Keratinocyte (primary cell): ENCODE data around the gene MYB. TPM values are rescaled to one million over a fixed set of nuclear protein-coding genes. Genes with fewer than 3 reads are reported as not detected.

Source experiments
- DNase-seq: peaks from one replicate; pipeline ENCODE4 v3.0.0-alpha.2; 2011; ENCODE audit warnings: low read depth, missing footprints, low spot score
- FAIRE-seq: peaks from 2 replicates; lab custom pipeline; 2011; peaks lifted over from hg19 to GRCh38; lab: Jason Lieb, UNC
- H2AFZ ChIP-seq: 2 replicates; pipeline ENCODE4 v1.6.0; 2012; ENCODE audit warnings: low read length, control low read depth, inconsistent platforms; ENCODE audit not compliant: control insufficient read depth
- H3K27ac ChIP-seq: 2 replicates; pipeline ENCODE4 v1.5.1; 2011; ENCODE audit warnings: low read length; ENCODE audit not compliant: control insufficient read depth, insufficient read depth
- H3K27me3 ChIP-seq: 3 replicates; pipeline ENCODE4 v1.6.0; 2011; ENCODE audit warnings: low read length; ENCODE audit not compliant: control insufficient read depth, insufficient read depth; ENCODE audit errors: extremely low read depth
- H3K36me3 ChIP-seq, 2 experiments: 2 replicates in 1 of 2; 3 replicates in 1 of 2; pipeline ENCODE4 v1.5.1; 2011; ENCODE audit warnings: low read length in 2 of 2, mild to moderate bottlenecking in 1 of 2; ENCODE audit not compliant: control insufficient read depth in 2 of 2, insufficient read depth in 2 of 2; ENCODE audit errors: extremely low read depth in 1 of 2
- H3K4me1 ChIP-seq: 3 replicates; pipeline ENCODE4 v1.5.1; 2011; ENCODE audit warnings: low read length; ENCODE audit not compliant: control insufficient read depth, insufficient read depth; ENCODE audit errors: extremely low read depth
- H3K4me2 ChIP-seq: 3 replicates; pipeline ENCODE4 v1.6.0; 2011; ENCODE audit warnings: low read depth, low read length; ENCODE audit not compliant: control insufficient read depth, insufficient read depth; ENCODE audit errors: extremely low read depth
- H3K4me3 ChIP-seq, 3 experiments: fragments of 200-600 bp in 1 of 3; sonication (generic) in 1 of 3; 2 replicates in 2 of 3; 3 replicates in 1 of 3; pipeline ENCODE4 v1.5.1; 2011 to 2016; ENCODE audit warnings: low read length in 3 of 3, mild to moderate bottlenecking in 3 of 3, control low read depth in 2 of 3, inconsistent platforms in 1 of 3, low read depth in 1 of 3, mixed read lengths in 1 of 3, mixed run types in 1 of 3, moderate library complexity in 1 of 3; ENCODE audit not compliant: control insufficient read depth in 2 of 3, insufficient read depth in 2 of 3; ENCODE audit errors: extremely low read depth in 1 of 3
- H3K79me2 ChIP-seq: 2 replicates; pipeline ENCODE4 v1.6.0; 2012; ENCODE audit warnings: low read length; ENCODE audit not compliant: control insufficient read depth, insufficient read depth
- H3K9ac ChIP-seq: 3 replicates; pipeline ENCODE4 v1.6.0; 2011; ENCODE audit warnings: low read length; ENCODE audit not compliant: control insufficient read depth, insufficient read depth; ENCODE audit errors: extremely low read depth
- H3K9me1 ChIP-seq: 3 replicates; pipeline ENCODE4 v1.6.0; 2011; ENCODE audit warnings: low read length; ENCODE audit not compliant: control insufficient read depth, insufficient read depth; ENCODE audit errors: extremely low read depth
- H3K9me3 ChIP-seq: 2 replicates; pipeline ENCODE4 v1.5.1; 2012; ENCODE audit warnings: low read depth, low read length; ENCODE audit not compliant: control insufficient read depth
- H4K20me1 ChIP-seq: 3 replicates; pipeline ENCODE4 v1.6.0; 2011; ENCODE audit warnings: low read length; ENCODE audit not compliant: control insufficient read depth, insufficient read depth; ENCODE audit errors: extremely low read depth
- CTCF ChIP-seq, 3 experiments: IDR thresholded peaks in 1 of 3; conservative IDR thresholded peaks in 1 of 3; optimal IDR thresholded peaks in 1 of 3; 2 replicates in 2 of 3; 3 replicates in 1 of 3; pipeline versions ENCODE3 to v1.5.1; 2011; ENCODE audit warnings: low read length in 3 of 3, mild to moderate bottlenecking in 3 of 3, moderate library complexity in 2 of 3, control low read depth in 1 of 3, inconsistent platforms in 1 of 3; ENCODE audit not compliant: insufficient read depth in 2 of 3; ENCODE audit errors: extremely low read depth in 1 of 3
- EZH2 ChIP-seq: IDR thresholded peaks from one replicate; pipeline ENCODE4 v1.6.1; 2012; ENCODE audit warnings: inconsistent platforms, mild to moderate bottlenecking, low read length, moderate library complexity
- dilution Hi-C: fragments of 300-500 bp; cut with MboI; formaldehyde crosslinking; loops from one replicate; pipeline ENCODE4 v1.7.0; 2020; ENCODE audit warnings: low sequenced_read_pairs; ENCODE audit not compliant: extremely low pct_ligation_motif_present
- polyA plus RNA-seq, 5 experiments: library from polyadenylated mRNA; depleted of rRNA in 3 of 5; stranded (reverse) in 3 of 5; stranded (forward) in 1 of 5; unstranded in 1 of 5; fragments of >200 nt; gene quantifications; 1 replicate in 1 of 5; 2 replicates in 3 of 5; 3 replicates in 1 of 5; pipeline versions ENCODE4 v1.2.1 to v1.2.3, GENCODE V29; 2011 to 2012; ENCODE audit warnings: missing spikeins in 2 of 5, low read depth in 1 of 5, low replicate concordance in 1 of 5

The MYB gene
- polyA plus RNA-seq, 1 donor (not counting 4 experiments of a cell fraction or from before 2014, with no cell fraction given) = 0.04 TPM

GRCh38 chr6:135261872-135262725 lies 81.0 kb downstream of the MYB start:
- H3K4me3 ChIP-seq = no peak overlapping the region
- no peak overlapping the region for H3K4me2 ChIP-seq
- no peak overlapping the region for H3K9ac ChIP-seq
- H3K9me1 ChIP-seq = no peaks in the 10 kb centered on the region
- no peaks in the 10 kb centered on the region for H3K36me3 ChIP-seq
- H3K79me2 ChIP-seq = no peaks in the 10 kb centered on the region
- H3K9me3 ChIP-seq = no peaks in the 10 kb centered on the region
- TF ChIP-seq EZH2 (no peak), CTCF (optimal IDR thresholded peaks at IDR 0.05 in 1 of 3, IDR thresholded peaks at IDR 0.05 in 1 of 3, conservative IDR thresholded peaks at IDR 0.05 in 1 of 3; ENCODE audit: extremely low read depth in 1 of 3, insufficient read depth in 2 of 3, low read length in 3 of 3) (no peak)
- dilution Hi-C loops = no loop called here
- no peak overlapping the region for H2AFZ ChIP-seq
- FAIRE-seq (no peak), DNase-seq (no peak)
- H3K4me1 ChIP-seq = no peaks in the 10 kb centered on the region
- no peaks in the 10 kb centered on the region for H3K27me3 ChIP-seq
- H4K20me1 ChIP-seq = no peaks in the 10 kb centered on the region
- H3K27ac ChIP-seq = no peak overlapping the region

GRCh38 chr6:135265278-135265677 lies 84.2 kb downstream of the MYB start:
- no peak for DNase-seq
- TF ChIP-seq EZH2 = no peak
- TF ChIP-seq CTCF (optimal IDR thresholded peaks at IDR 0.05 in 1 of 3, IDR thresholded peaks at IDR 0.05 in 1 of 3, conservative IDR thresholded peaks at IDR 0.05 in 1 of 3; ENCODE audit: extremely low read depth in 1 of 3, insufficient read depth in 2 of 3, low read length in 3 of 3) = no peak
- no peaks in the 10 kb centered on the region for H4K20me1 ChIP-seq
- no peak overlapping the region for H2AFZ ChIP-seq
- H3K27me3 ChIP-seq = no peaks in the 10 kb centered on the region
- dilution Hi-C loops = no loop called here
- no peaks in the 10 kb centered on the region for H3K36me3 ChIP-seq
- H3K27ac ChIP-seq = no peak overlapping the region
- H3K9ac ChIP-seq = no peak overlapping the region
- no peak overlapping the region for H3K4me3 ChIP-seq
- no peak overlapping the region for H3K4me2 ChIP-seq
- no peaks in the 10 kb centered on the region for H3K4me1 ChIP-seq
- H3K9me3 ChIP-seq = no peaks in the 10 kb centered on the region
- H3K9me1 ChIP-seq = no peaks in the 10 kb centered on the region
- no peak for FAIRE-seq
- no peaks in the 10 kb centered on the region for H3K79me2 ChIP-seq
